Measurements from ENCODE around the gene LRRC8B. TPM values are rescaled to one million over a fixed set of nuclear protein-coding genes. Genes with fewer than 3 reads are reported as not detected.

The LRRC8B gene
- total RNA-seq, 1 donor from 2014 or later = 9.8 TPM

- H3K27me3 ChIP-seq = no peaks in the 10 kb centered on the region
- TF ChIP-seq POLR2AphosphoS5 (IDR thresholded peaks at IDR 0.05; ENCODE audit: insufficient read depth in 1 of 2, low read depth in 1 of 2) = no peak
- H3K9me3 ChIP-seq = no peaks in the 10 kb centered on the region
- H3K4me1 ChIP-seq = peaks cover 11% of the 10 kb centered on the region
- DNase-seq (ENCODE audit: extremely low spot score in 2 of 2) = no peak
- H3K36me3 ChIP-seq = no peaks in the 10 kb centered on the region
- intact Hi-C loops (cut with DNase I) = loop anchor here (10.0 kb wide), 1 partner anchor 121 kb away; no protein-coding TSS in a partner anchor
- H3K27ac ChIP-seq = no peak overlapping the region
- H3K4me3 ChIP-seq = no peak overlapping the region
Observed at GRCh38 chr1:89605692-89606091, 81.1 kb downstream of the LRRC8B start.

DNA sequence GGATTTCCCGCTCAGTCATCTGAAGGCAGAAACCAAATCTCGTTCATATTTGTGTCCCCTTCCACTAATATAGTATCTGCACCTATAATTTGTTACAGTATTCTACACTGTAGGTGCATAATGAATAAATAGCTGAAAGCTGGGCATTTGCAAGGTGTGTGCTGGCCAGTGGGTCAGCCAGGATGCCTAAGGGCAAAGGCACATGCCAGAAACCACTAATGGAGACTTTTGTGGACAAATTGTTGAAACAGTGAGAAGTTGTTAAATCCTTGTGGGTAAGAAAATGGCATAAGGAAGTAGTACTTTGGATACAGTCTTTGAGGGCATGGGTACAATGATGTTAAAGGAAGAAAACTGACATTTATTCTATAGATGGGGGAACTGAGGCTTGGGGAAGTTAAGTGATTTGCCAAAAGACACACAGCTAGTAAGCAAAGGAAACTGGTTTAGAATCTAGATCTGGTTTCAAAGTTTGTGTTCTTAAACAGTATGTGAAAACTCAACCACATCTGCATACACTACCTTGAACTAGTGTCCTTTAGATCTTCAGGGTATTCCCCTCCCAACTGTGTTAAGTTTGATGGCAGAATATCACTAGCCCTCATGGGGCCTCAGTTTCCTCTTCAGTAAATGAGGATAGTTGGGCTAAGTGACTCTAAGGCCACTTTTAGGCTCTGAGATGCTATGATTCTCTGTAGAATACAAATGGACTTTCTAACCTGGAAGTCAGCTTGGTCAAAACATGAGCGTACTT lies 81.8 kb downstream of the LRRC8B start:
- no peak overlapping the region for H3K27ac ChIP-seq
- no peak for DNase-seq (ENCODE audit: extremely low spot score in 2 of 2)
- no peaks in the 10 kb centered on the region for H3K36me3 ChIP-seq
- intact Hi-C loops (cut with DNase I) = loop anchor here (10.0 kb wide), 1 partner anchor 122 kb away; no protein-coding TSS in a partner anchor
- H3K4me1 ChIP-seq = peaks cover 11% of the 10 kb centered on the region
- TF ChIP-seq, protein P1, sequence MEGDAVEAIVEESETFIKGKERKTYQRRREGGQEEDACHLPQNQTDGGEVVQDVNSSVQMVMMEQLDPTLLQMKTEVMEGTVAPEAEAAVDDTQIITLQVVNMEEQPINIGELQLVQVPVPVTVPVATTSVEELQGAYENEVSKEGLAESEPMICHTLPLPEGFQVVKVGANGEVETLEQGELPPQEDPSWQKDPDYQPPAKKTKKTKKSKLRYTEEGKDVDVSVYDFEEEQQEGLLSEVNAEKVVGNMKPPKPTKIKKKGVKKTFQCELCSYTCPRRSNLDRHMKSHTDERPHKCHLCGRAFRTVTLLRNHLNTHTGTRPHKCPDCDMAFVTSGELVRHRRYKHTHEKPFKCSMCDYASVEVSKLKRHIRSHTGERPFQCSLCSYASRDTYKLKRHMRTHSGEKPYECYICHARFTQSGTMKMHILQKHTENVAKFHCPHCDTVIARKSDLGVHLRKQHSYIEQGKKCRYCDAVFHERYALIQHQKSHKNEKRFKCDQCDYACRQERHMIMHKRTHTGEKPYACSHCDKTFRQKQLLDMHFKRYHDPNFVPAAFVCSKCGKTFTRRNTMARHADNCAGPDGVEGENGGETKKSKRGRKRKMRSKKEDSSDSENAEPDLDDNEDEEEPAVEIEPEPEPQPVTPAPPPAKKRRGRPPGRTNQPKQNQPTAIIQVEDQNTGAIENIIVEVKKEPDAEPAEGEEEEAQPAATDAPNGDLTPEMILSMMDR (IDR thresholded peaks at IDR 0.05) = no peak
- no peak for TF ChIP-seq POLR2A (IDR thresholded peaks at IDR 0.05)
- no peak for TF ChIP-seq POLR2AphosphoS5 (IDR thresholded peaks at IDR 0.05; ENCODE audit: insufficient read depth in 1 of 2, low read depth in 1 of 2)
- no peaks in the 10 kb centered on the region for H3K27me3 ChIP-seq
- no peaks in the 10 kb centered on the region for H3K9me3 ChIP-seq
- H3K4me3 ChIP-seq = no peak overlapping the region

- Histone ChIP-seq H3K4me3 (no peak overlapping the region), H3K9me3 (no peaks in the 10 kb centered on the region), H3K36me3 (no peaks in the 10 kb centered on the region), H3K4me1 (peaks cover 11% of the 10 kb centered on the region), H3K27me3 (no peaks in the 10 kb centered on the region), H3K27ac (no peak overlapping the region)
- intact Hi-C loops (cut with DNase I) = loop anchor here (10.0 kb wide), 1 partner anchor 122 kb away; no protein-coding TSS in a partner anchor
- DNase-seq (ENCODE audit: extremely low spot score in 2 of 2) = no peak
- TF ChIP-seq POLR2A (IDR thresholded peaks at IDR 0.05) = no peak
- no peak for TF ChIP-seq POLR2AphosphoS5 (IDR thresholded peaks at IDR 0.05; ENCODE audit: insufficient read depth in 1 of 2, low read depth in 1 of 2)
- TF ChIP-seq, protein P1 (IDR thresholded peaks at IDR 0.05) = no peak
Observed at GRCh38 chr1:89607156-89607555, 82.5 kb downstream of the LRRC8B start.

- no peaks in the 10 kb centered on the region for H3K27me3 ChIP-seq
- no peaks in the 10 kb centered on the region for H3K9me3 ChIP-seq
- H3K4me1 ChIP-seq = peaks cover 7% of the 10 kb centered on the region
- no peak overlapping the region for H3K4me3 ChIP-seq
- H3K36me3 ChIP-seq = no peaks in the 10 kb centered on the region
- no peak for DNase-seq (ENCODE audit: extremely low spot score in 2 of 2)
- intact Hi-C loops (cut with DNase I) = loop anchor here (10.0 kb wide), 1 partner anchor 123 kb away; no protein-coding TSS in a partner anchor
- no peak for TF ChIP-seq POLR2A (IDR thresholded peaks at IDR 0.05)
- peak overlapping the region; percentile 43 for H3K27ac ChIP-seq
Observed at GRCh38 chr1:89607586-89608318, 83.1 kb downstream of the LRRC8B start.

- H3K27ac ChIP-seq = peak overlapping the region; percentile 43
- no peaks in the 10 kb centered on the region for H3K36me3 ChIP-seq
- H3K9me3 ChIP-seq = no peaks in the 10 kb centered on the region
- DNase-seq (ENCODE audit: extremely low spot score in 2 of 2) = no peak
- no peak overlapping the region for H3K4me3 ChIP-seq
- H3K4me1 ChIP-seq = no peaks in the 10 kb centered on the region
- no peaks in the 10 kb centered on the region for H3K27me3 ChIP-seq
- intact Hi-C loops (cut with DNase I) = loop anchor here (10.0 kb wide), 1 partner anchor 124 kb away; no protein-coding TSS in a partner anchor
- TF ChIP-seq POLR2AphosphoS5 (IDR thresholded peaks at IDR 0.05; ENCODE audit: insufficient read depth in 1 of 2, low read depth in 1 of 2) (peak in 1 of 2 donors; percentile 46), POLR2A (IDR thresholded peaks at IDR 0.05) (no peak)
- TF ChIP-seq, protein P1 (IDR thresholded peaks at IDR 0.05) = no peak
Observed at GRCh38 chr1:89608319-89608983, 83.8 kb downstream of the LRRC8B start.
